ENCODE measurements around the gene LNPK.
"Not testable (repeated sequence)": the region's sequence is repeated elsewhere in the genome, so short reads cannot be mapped to it uniquely, and the experiment has no call there.

Gene LNPK

GRCh38 chr2:175913849-175914743 lies 88.0 kb downstream of the LNPK start:
- H3K4me3 Mint-ChIP-seq; H3K27me3 Mint-ChIP-seq; H3K36me3 Mint-ChIP-seq (ENCODE audit: low read depth); intact Hi-C loops (cut with micrococcal nuclease); H3K27ac Mint-ChIP-seq; H3K4me1 Mint-ChIP-seq (ENCODE audit: low read depth); H3K9me3 Mint-ChIP-seq: not testable (repeated sequence)

GRCh38 chr2:175913267-175913666 lies 88.8 kb downstream of the LNPK start:
- intact Hi-C loops (cut with micrococcal nuclease); H3K9me3 Mint-ChIP-seq; H3K27ac Mint-ChIP-seq; H3K36me3 Mint-ChIP-seq (ENCODE audit: low read depth); H3K4me1 Mint-ChIP-seq (ENCODE audit: low read depth); H3K4me3 Mint-ChIP-seq; H3K27me3 Mint-ChIP-seq: not testable (repeated sequence)

DNA sequence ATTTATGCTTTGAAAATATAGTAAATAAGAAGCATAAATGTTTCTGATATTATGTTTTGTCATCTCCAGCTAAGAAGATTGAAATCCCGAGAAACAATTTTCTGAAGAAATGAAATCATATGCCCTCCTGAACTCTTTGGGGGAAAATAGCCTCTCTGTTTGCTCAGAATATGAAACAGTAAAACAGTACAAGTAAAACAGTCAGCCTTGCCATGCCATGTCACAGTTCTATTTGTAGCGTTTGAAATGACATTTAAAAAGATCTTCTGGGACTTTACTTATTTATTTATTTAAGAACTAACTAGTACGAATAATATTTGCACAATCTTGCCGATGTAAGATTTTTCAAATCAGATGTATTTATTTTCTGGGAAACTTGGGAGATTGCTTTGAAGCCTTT lies 98.0 kb downstream of the LNPK start:
- Mint-ChIP-seq H3K27ac (no peak overlapping the region), H3K4me3 (no peak overlapping the region)
- intact Hi-C loops (cut with micrococcal nuclease), result no loop called here

DNA sequence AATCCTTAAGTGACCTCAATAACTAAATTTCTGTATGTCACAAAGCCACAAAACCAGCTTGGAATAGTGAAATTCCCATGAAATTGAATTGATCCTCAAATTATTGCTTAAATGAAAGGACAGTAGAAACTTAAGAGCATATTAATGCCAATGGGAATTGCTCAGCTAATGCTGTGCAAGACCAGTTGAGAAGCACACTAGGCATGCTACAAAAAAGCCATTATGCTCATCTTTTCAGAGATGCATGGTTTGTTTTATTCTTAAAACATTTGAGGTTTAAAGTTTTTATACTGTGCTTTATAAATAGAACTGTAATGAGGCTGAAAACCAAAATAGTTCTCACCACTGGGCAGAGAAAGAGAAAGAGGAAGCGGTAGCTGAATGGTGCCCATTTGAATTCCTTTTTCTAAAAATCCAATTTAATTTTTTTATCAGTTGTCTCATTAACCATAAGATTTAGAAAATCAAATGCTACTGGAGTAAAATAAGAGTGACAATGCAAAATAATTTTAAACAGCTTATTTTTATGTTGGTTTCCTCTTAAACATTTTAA lies 98.6 kb downstream of the LNPK start:
- intact Hi-C loops (cut with micrococcal nuclease), result no loop called here
- no peaks in the 10 kb centered on the region for H3K36me3 Mint-ChIP-seq (ENCODE audit: low read depth)
- H3K4me3 Mint-ChIP-seq, result no peak overlapping the region
- no peaks in the 10 kb centered on the region for H3K4me1 Mint-ChIP-seq (ENCODE audit: low read depth)
- H3K27me3 Mint-ChIP-seq, result no peaks in the 10 kb centered on the region
- H3K9me3 Mint-ChIP-seq, result no peaks in the 10 kb centered on the region
- H3K27ac Mint-ChIP-seq, result no peak overlapping the region

More for the DNA sequence above, 98.0 kb downstream of the LNPK start:
- H3K9me3 Mint-ChIP-seq, result no peaks in the 10 kb centered on the region
- H3K4me1 Mint-ChIP-seq (ENCODE audit: low read depth), result no peaks in the 10 kb centered on the region
- H3K27me3 Mint-ChIP-seq, result no peaks in the 10 kb centered on the region
- H3K36me3 Mint-ChIP-seq (ENCODE audit: low read depth), result no peaks in the 10 kb centered on the region

DNA sequence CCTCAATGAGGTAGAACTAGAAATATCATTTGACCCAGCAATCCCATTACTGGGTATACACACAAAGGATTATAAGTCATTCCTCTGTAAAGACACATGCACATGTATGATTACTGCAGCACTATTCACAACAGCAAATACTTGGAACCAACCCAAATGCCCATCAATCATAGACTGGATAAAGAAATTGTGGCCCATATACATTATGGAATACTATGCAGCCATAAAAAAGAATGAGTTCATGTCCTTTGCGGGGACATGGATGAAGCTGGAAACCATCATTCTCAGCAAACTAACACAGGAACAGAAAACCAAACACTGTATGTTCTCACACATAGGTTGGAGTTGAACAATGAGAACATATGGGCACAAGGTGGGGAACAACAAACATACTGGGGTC lies 106.1 kb downstream of the LNPK start:
- H3K27ac Mint-ChIP-seq; H3K9me3 Mint-ChIP-seq; H3K4me3 Mint-ChIP-seq; H3K27me3 Mint-ChIP-seq; H3K4me1 Mint-ChIP-seq (ENCODE audit: low read depth); intact Hi-C loops (cut with micrococcal nuclease); H3K36me3 Mint-ChIP-seq (ENCODE audit: low read depth): not testable (repeated sequence)

DNA sequence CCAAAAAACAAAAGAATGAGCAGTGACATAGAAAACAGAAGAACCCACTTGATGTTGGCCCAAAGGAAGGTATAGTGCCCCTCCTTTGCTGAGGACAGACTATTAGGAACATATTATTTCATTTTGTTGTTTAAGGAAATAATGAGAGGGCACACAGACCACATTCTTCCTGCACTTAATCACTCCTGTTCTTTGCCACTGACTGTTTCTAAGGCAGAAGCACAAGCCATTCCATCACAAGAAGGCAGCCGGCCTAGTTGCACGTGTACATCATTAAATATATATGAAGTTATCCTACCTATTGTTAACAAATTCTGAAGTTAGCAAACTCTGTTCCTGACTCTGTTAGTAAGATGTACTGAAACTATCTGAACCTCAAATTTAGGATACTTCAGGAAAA lies 110.0 kb downstream of the LNPK start:
- Mint-ChIP-seq H3K27ac (no peak overlapping the region), H3K36me3 (ENCODE audit: low read depth) (no peaks in the 10 kb centered on the region), H3K9me3 (no peaks in the 10 kb centered on the region), H3K27me3 (peaks cover 2% of the 10 kb centered on the region), H3K4me1 (ENCODE audit: low read depth) (no peaks in the 10 kb centered on the region), H3K4me3 (no peak overlapping the region)
- intact Hi-C loops (cut with micrococcal nuclease), result no loop called here

DNA sequence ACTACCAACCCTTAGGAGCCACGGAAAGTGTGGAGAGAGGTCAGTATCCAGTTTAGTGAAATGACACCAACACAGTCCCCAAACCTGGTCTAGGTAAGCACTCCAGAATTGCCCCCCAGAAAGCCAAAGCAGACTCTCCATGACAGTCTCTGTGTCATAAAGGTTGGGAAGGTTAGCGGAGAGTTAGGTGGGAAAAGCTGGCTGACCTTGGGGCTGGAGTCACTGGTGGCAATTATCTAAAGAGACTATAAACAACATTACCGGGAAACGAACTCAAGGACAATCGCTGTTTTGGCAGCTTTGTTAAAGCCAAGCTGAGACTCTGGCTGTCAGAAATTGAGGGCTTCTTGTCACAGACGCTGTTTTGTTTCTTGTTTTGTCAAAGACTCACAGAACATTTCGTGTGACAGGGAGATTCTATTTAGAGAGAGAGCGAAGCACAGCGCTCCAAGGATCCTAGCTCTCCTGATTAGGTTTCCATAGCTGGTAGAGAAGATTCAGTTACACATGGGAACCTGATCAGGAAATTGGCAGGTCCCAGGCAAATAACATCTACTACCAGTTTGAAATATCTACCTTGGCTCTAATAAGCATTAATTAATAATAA lies 111.3 kb downstream of the LNPK start:
- Mint-ChIP-seq H3K36me3 (ENCODE audit: low read depth) (no peaks in the 10 kb centered on the region), H3K27me3 (peaks cover 2% of the 10 kb centered on the region), H3K9me3 (no peaks in the 10 kb centered on the region), H3K27ac (no peak overlapping the region), H3K4me3 (no peak overlapping the region), H3K4me1 (ENCODE audit: low read depth) (no peaks in the 10 kb centered on the region)
- intact Hi-C loops (cut with micrococcal nuclease), result no loop called here

- Mint-ChIP-seq H3K36me3 (ENCODE audit: low read depth) (no peaks in the 10 kb centered on the region), H3K27ac (no peak overlapping the region), H3K27me3 (peaks cover 2% of the 10 kb centered on the region), H3K4me1 (ENCODE audit: low read depth) (no peaks in the 10 kb centered on the region), H3K9me3 (no peaks in the 10 kb centered on the region), H3K4me3 (no peak overlapping the region)
- intact Hi-C loops (cut with micrococcal nuclease), result no loop called here
Observed at GRCh38 chr2:175889701-175890302, 112.3 kb downstream of the LNPK start.

- Mint-ChIP-seq H3K9me3 (no peaks in the 10 kb centered on the region), H3K4me3 (no peak overlapping the region), H3K27me3 (peaks cover 2% of the 10 kb centered on the region), H3K36me3 (ENCODE audit: low read depth) (no peaks in the 10 kb centered on the region), H3K4me1 (ENCODE audit: low read depth) (no peaks in the 10 kb centered on the region), H3K27ac (no peak overlapping the region)
- intact Hi-C loops (cut with micrococcal nuclease), result no loop called here
Observed at GRCh38 chr2:175887776-175888175, 114.3 kb downstream of the LNPK start.

DNA sequence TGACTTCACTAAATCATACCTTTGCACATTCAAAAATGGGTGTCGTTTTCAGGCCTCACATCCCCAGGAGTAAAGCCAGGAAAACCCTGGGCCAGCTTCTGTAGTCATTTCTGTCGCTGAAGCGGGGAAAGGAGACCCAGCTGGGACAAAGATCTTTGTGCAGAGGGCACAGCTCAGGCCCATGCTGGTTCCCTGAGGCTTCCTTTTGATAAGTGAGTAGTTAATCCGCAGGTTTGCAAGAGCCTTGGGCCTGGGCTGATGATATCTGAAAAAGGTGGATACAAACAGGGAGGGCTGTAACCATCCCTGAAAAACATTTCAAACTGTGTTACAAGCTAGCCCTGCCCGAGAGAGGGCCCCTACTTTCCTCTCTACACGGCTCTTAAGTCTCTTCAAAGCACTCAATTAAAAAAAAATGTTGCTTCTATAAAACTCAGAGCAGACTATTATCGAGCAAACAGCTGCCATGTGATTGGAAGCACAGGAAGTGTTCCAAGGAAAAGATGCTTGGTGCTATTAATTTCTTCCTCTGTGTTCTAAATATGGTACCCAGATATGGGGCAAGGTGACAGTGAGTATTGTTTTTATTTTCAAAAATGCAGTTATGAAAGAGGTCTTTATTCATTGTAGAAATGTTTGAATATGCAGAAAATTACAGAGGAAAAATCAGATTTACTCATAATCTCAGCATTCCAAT lies 117.2 kb downstream of the LNPK start:
- Mint-ChIP-seq H3K27me3 (peaks cover 2% of the 10 kb centered on the region), H3K4me1 (ENCODE audit: low read depth) (no peaks in the 10 kb centered on the region), H3K27ac (no peak overlapping the region), H3K9me3 (no peaks in the 10 kb centered on the region), H3K36me3 (ENCODE audit: low read depth) (no peaks in the 10 kb centered on the region), H3K4me3 (no peak overlapping the region)
- intact Hi-C loops (cut with micrococcal nuclease), result no loop called here

GRCh38 chr2:175883586-175884194 lies 118.4 kb downstream of the LNPK start:
- intact Hi-C loops (cut with micrococcal nuclease), result no loop called here
- Mint-ChIP-seq H3K9me3 (no peaks in the 10 kb centered on the region), H3K36me3 (ENCODE audit: low read depth) (no peaks in the 10 kb centered on the region), H3K27ac (no peak overlapping the region), H3K4me1 (ENCODE audit: low read depth) (no peaks in the 10 kb centered on the region), H3K4me3 (no peak overlapping the region), H3K27me3 (peaks cover 2% of the 10 kb centered on the region)

GRCh38 chr2:175879679-175880078 lies 122.4 kb downstream of the LNPK start:
- intact Hi-C loops (cut with micrococcal nuclease), result no loop called here
- no peaks in the 10 kb centered on the region for H3K36me3 Mint-ChIP-seq (ENCODE audit: low read depth)
- no peaks in the 10 kb centered on the region for H3K9me3 Mint-ChIP-seq
- H3K4me1 Mint-ChIP-seq (ENCODE audit: low read depth), result no peaks in the 10 kb centered on the region
- H3K27me3 Mint-ChIP-seq, result peaks cover 2% of the 10 kb centered on the region
- H3K27ac Mint-ChIP-seq, result no peak overlapping the region
- H3K4me3 Mint-ChIP-seq, result no peak overlapping the region

GRCh38 chr2:175877845-175878544 lies 124.1 kb downstream of the LNPK start:
- H3K4me3 Mint-ChIP-seq, result no peak overlapping the region
- intact Hi-C loops (cut with micrococcal nuclease), result no loop called here
- no peak overlapping the region for H3K27ac Mint-ChIP-seq
- H3K9me3 Mint-ChIP-seq, result no peaks in the 10 kb centered on the region
- no peaks in the 10 kb centered on the region for H3K4me1 Mint-ChIP-seq (ENCODE audit: low read depth)
- peaks cover 2% of the 10 kb centered on the region for H3K27me3 Mint-ChIP-seq
- no peaks in the 10 kb centered on the region for H3K36me3 Mint-ChIP-seq (ENCODE audit: low read depth)

All from dendritic cell treated with granulocyte-macrophage colony-stimulating factor and Interleukin-4, amounts not matched to agents 40 ng/mL and 50 ng/mL, for 4 days (primary cell).